CD4-positive, alpha-beta T cell treated with Interleukin-15 for 4 hours (primary cell): ENCODE results near the gene SPTBN5.

ENCODE experiments used
- DNase-seq: peaks from one replicate; pipeline ENCODE4 v3.0.0-alpha.2; 2020; ENCODE audit warnings: low spot score

Gene SPTBN5

GRCh38 chr15:41801850-41802455, 91.9 kb downstream of the SPTBN5 start:
- DNase-seq, result no peak

- DNase-seq, result no peak
Observed at GRCh38 chr15:41801185-41801584, 92.7 kb downstream of the SPTBN5 start.

GRCh38 chr15:41799488-41799805, 94.4 kb downstream of the SPTBN5 start:
- no peak for DNase-seq

GRCh38 chr15:41798607-41799487, 95.0 kb downstream of the SPTBN5 start:
- no peak for DNase-seq
